HepG2 (cell line): ENCODE measurements around the gene KAZN. TPM values are rescaled to one million over a fixed set of nuclear protein-coding genes. Genes with fewer than 3 reads are reported as not detected.
A peak's percentile ranks its signal among the peaks of the same experiment; 100 is the strongest.

Experiments used
- ATAC-seq: fragments of 200-7000 bp; cut with Tn5 transposase; 3 replicates; pipeline ENCODE4 v1.9.1; 2020; ENCODE audit warnings: mild to moderate bottlenecking, moderate library complexity
- BruUV-seq: library from RNA; stranded (reverse); fragments of 400-500 nt; replicated peaks from 2 replicates; lab custom pipeline; 2021; lab: Mats Ljungman, UMichigan
- CTCF ChIA-PET: fragments of 300-600 bp; formaldehyde crosslinking; extraction: SDS; loops from one replicate; lab custom pipeline; 2021; ENCODE audit warnings: low total read pairs, inconsistent platforms, low intra/inter-chr PET ratio; lab: Yijun Ruan, JAX
- POLR2A ChIA-PET: fragments of 350-600 bp; sonication (Branson Sonifier 250); formaldehyde crosslinking; loops from one replicate; lab custom pipeline; 2020; ENCODE audit warnings: antibody characterized with exemption, inconsistent platforms; lab: Yijun Ruan, JAX
- DNase-seq: peaks from one replicate; pipeline ENCODE4 v3.0.0-alpha.2; 2015; ENCODE audit warnings: low spot score
- FAIRE-seq: peaks from 3 replicates; lab custom pipeline; 2011; peaks lifted over from hg19 to GRCh38; lab: Jason Lieb, UNC
- H2AFZ ChIP-seq: one replicate; pipeline ENCODE4 v1.6.1; 2011; ENCODE audit warnings: low read length, inconsistent platforms
- H3K27ac ChIP-seq: fragments of 300-600 bp; 3 replicates; pipeline ENCODE4 v1.8.0; 2011; ENCODE audit warnings: mixed run types, mild to moderate bottlenecking, mixed read lengths, low read length, inconsistent platforms; ENCODE audit not compliant: insufficient read depth; ENCODE audit errors: extremely low read length
- H3K27me3 ChIP-seq, 2 experiments: fragments of 200-600 bp in 1 of 2; 2 replicates in 1 of 2; 3 replicates in 1 of 2; pipeline versions ENCODE4 v1.6.0 to v1.8.0; 2011; ENCODE audit warnings: low read length in 2 of 2, mild to moderate bottlenecking in 2 of 2, moderate library complexity in 2 of 2, inconsistent platforms in 1 of 2; ENCODE audit not compliant: insufficient read depth in 2 of 2, control insufficient read depth in 1 of 2
- H3K36me3 ChIP-seq, 2 experiments: fragments of 200-600 bp in 1 of 2; replicated peaks in 1 of 2; 2 replicates in 1 of 2; 3 replicates in 1 of 2; pipeline versions ENCODE4 v1.5.1 to v1.8.0; 2011; ENCODE audit warnings: low read length in 2 of 2, inconsistent platforms in 1 of 2; ENCODE audit not compliant: insufficient read depth in 2 of 2, control insufficient read depth in 1 of 2
- H3K4me1 ChIP-seq: 2 replicates; pipeline ENCODE4 v1.5.1; 2012; ENCODE audit warnings: low read length, inconsistent platforms; ENCODE audit not compliant: insufficient read depth
- H3K4me2 ChIP-seq: 2 replicates; pipeline ENCODE4 v1.6.0; 2011; ENCODE audit warnings: low read depth, low read length, inconsistent platforms
- H3K4me3 ChIP-seq, 3 experiments: fragments of 200-600 bp in 1 of 3; sonication (generic), shearing (Covaris generic) in 1 of 3; replicated peaks in 1 of 3; 2 replicates each; pipeline ENCODE4 v1.5.1; 2011 to 2016; ENCODE audit warnings: low read length in 3 of 3, inconsistent platforms in 2 of 3, low read depth in 2 of 3, mild to moderate bottlenecking in 2 of 3, control low read depth in 1 of 3, mixed read lengths in 1 of 3; ENCODE audit not compliant: insufficient read depth in 1 of 3
- H3K79me2 ChIP-seq: one replicate; pipeline ENCODE4 v1.6.1; 2011; ENCODE audit warnings: low read length, inconsistent platforms; ENCODE audit not compliant: insufficient read depth
- H3K9ac ChIP-seq: 2 replicates; pipeline ENCODE4 v1.6.0; 2011; ENCODE audit warnings: mild to moderate bottlenecking, low read depth, low read length, inconsistent platforms; ENCODE audit not compliant: insufficient read depth
- H3K9me3 ChIP-seq: 2 replicates; pipeline ENCODE4 v1.5.1; 2012; ENCODE audit warnings: mild to moderate bottlenecking, low read length
- H4K20me1 ChIP-seq: 2 replicates; pipeline ENCODE4 v1.6.0; 2011; ENCODE audit warnings: inconsistent platforms, mild to moderate bottlenecking, low read length, moderate library complexity; ENCODE audit not compliant: insufficient read depth
- AKNA ChIP-seq: sonication (generic); formaldehyde crosslinking; IDR thresholded peaks from 2 replicates; pipeline ENCODE4 v1.4.0; 2020; ENCODE audit warnings: missing genetic modification reagents, borderline replicate concordance
- ARNT2 ChIP-seq: sonication (generic); formaldehyde crosslinking; IDR thresholded peaks from 2 replicates; pipeline ENCODE4 v1.8.0; 2022; ENCODE audit warnings: mild to moderate bottlenecking, low read depth, missing genetic modification reagents, moderate library complexity
- ATRX ChIP-seq: sonication (generic); formaldehyde crosslinking; IDR thresholded peaks from 2 replicates; pipeline ENCODE4 v1.4.0; 2020; ENCODE audit warnings: missing genetic modification reagents, borderline replicate concordance
- CBX2 ChIP-seq, 2 experiments: fragments of 200-600 bp in 1 of 2; sonication (generic); formaldehyde crosslinking in 1 of 2; IDR thresholded peaks; 2 replicates each; pipeline versions ENCODE4 v1.7.0 to v1.8.1; 2018 to 2022; ENCODE audit warnings: low read depth in 2 of 2, low read length in 1 of 2, mild to moderate bottlenecking in 1 of 2, missing genetic modification reagents in 1 of 2
- CREB1 ChIP-seq, 2 experiments: fragments of 450-650 bp in 1 of 2; IDR thresholded peaks; 2 replicates each; pipeline ENCODE4 v1.6.1; 2016 to 2017; ENCODE audit warnings: control low read depth in 1 of 2, mild to moderate bottlenecking in 1 of 2, missing compliant biosample characterization in 1 of 2, missing genetic modification characterization in 1 of 2
- CTCF ChIP-seq: sonication (generic); formaldehyde crosslinking; IDR thresholded peaks from 2 replicates; pipeline ENCODE4 v1.5.0; 2020; ENCODE audit warnings: mild to moderate bottlenecking, missing genetic modification reagents, moderate library complexity
- JDP2 ChIP-seq: sonication (generic); formaldehyde crosslinking; IDR thresholded peaks from 2 replicates; pipeline ENCODE4 v1.8.1; 2022; ENCODE audit warnings: missing genetic modification reagents, borderline replicate concordance
- STAG1 ChIP-seq: sonication (generic); formaldehyde crosslinking; IDR thresholded peaks from 2 replicates; pipeline ENCODE4 v1.4.0; 2020; ENCODE audit warnings: missing genetic modification reagents
- WGBS: methylation state at CpG from one replicate; pipeline ENCODE4 v1.1.6; 2017; ENCODE audit warnings: low lambda C conversion rate; 5-methylcytosine and 5-hydroxymethylcytosine counted together
- in situ Hi-C: cut with HindIII; loops from 2 replicates; pipeline ENCODE4 v1.10.0; 2017; ENCODE audit warnings: low pct_unique_long_range_greater_than_20kb; ENCODE audit not compliant: extremely low pct_ligation_motif_present
- intact Hi-C: fragments of 100-400 bp; cut with micrococcal nuclease; formaldehyde crosslinking; loops from one replicate; pipeline ENCODE4 v1.10.0; 2022; ENCODE audit not compliant: unreplicated experiment
- polyA plus RNA-seq, 8 experiments: library from polyadenylated mRNA; depleted of rRNA in 3 of 8; stranded (reverse) in 7 of 8; unstranded in 1 of 8; fragments of >200 nt; fragmentation: Illumina TruSeq in 4 of 8; extraction: Trizol in 4 of 8; gene quantifications; 2 replicates each; pipeline versions ENCODE4 v1.2.1 to v1.2.3, GENCODE V29; 2011 to 2016; ENCODE audit warnings: low read depth in 4 of 8, missing spikeins in 1 of 8, mixed read lengths in 1 of 8; ENCODE audit not compliant: insufficient read depth in 1 of 8
- total RNA-seq, 5 experiments: library from RNA; depleted of rRNA; stranded (reverse); fragments of >200 nt; fragmentation: Illumina TruSeq; extraction: Trizol; gene quantifications; 2 replicates each; pipeline ENCODE4 v1.2.3, GENCODE V29; 2016; ENCODE audit warnings: low read depth in 1 of 5

Gene KAZN
- total and polyA plus RNA-seq, 2 of the 13 experiments (the other 11 are each of a cell fraction or from before 2014, with no cell fraction given) = 10.4 to 13.5 TPM

GRCh38 chr1:14565090-14565489 is 33.4 kb upstream of the KAZN start (continued):
- no peak for TF ChIP-seq CREB1 (IDR thresholded peaks at IDR 0.05)
- no peak for TF ChIP-seq CREB1 (CRISPR knock-in tag; IDR thresholded peaks at IDR 0.05)
- TF ChIP-seq JDP2 (CRISPR knock-in tag) = no peak
- TF ChIP-seq CBX2 (IDR thresholded peaks at IDR 0.05; ENCODE audit: low read depth, low read length) = no peak
- no peak for TF ChIP-seq CBX2 (CRISPR knock-in tag; IDR thresholded peaks at IDR 0.05; ENCODE audit: low read depth)
- TF ChIP-seq ARNT2 (CRISPR knock-in tag) = no peak
- TF ChIP-seq, all 625 proteins: peak for 0

GRCh38 chr1:14567056-14567455 is 31.4 kb upstream of the KAZN start:
- H3K27ac ChIP-seq = no peak overlapping the region
- no peaks in the 10 kb centered on the region for H3K4me1 ChIP-seq
- no TSS peak for BruUV-seq
- in situ Hi-C loops = loop anchor here (25.0 kb wide), 1 partner anchor 470 kb away; no protein-coding TSS in a partner anchor
- 11% methylated on average over 2 of the region's 2 CpGs for WGBS
- TF ChIP-seq ATRX (CRISPR knock-in tag) = no peak
- peak; percentile 66 for TF ChIP-seq STAG1 (CRISPR knock-in tag)
- TF ChIP-seq CTCF (CRISPR knock-in tag) = 0 out of 2 replicates have a peak, but pooled peaks have one; percentile 19
- TF ChIP-seq AKNA = no peak
- TF ChIP-seq, all 625 proteins: peak for 2
- H2AFZ ChIP-seq = no peak overlapping the region
- FAIRE-seq (no peak), DNase-seq (no peak), ATAC-seq (no peak)
- no peak overlapping the region for H3K4me2 ChIP-seq
- 0 out of 5 replicates have a peak, but pooled peaks cover 0 to under 1% of the 10 kb centered on the region in 2 experiments for H3K27me3 ChIP-seq
- intact Hi-C loops = no loop called here
- H4K20me1 ChIP-seq = no peaks in the 10 kb centered on the region
- POLR2A ChIA-PET = no interaction called here
- no peaks in the 10 kb centered on the region for H3K79me2 ChIP-seq
- CTCF ChIA-PET = no interaction called here
- H3K9me3 ChIP-seq = no peaks in the 10 kb centered on the region
- H3K4me3 ChIP-seq = no peak overlapping the region
- no peaks in the 10 kb centered on the region for H3K36me3 ChIP-seq
- H3K9ac ChIP-seq = no peak overlapping the region
